Breast epithelium (tissue), 3 donors: ENCODE measurements around the gene PRKN.

Experiments
- CTCF ChIP-seq, 3 donors: fragments of 450-650 bp; IDR thresholded peaks; one replicate each; pipeline ENCODE4 v1.5.1; 2016 to 2017; ENCODE audit warnings: antibody characterized with exemption in 3 of 3, mild to moderate bottlenecking in 3 of 3, moderate library complexity in 3 of 3
- POLR2A ChIP-seq: fragments of 450-650 bp; IDR thresholded peaks from one replicate; pipeline ENCODE4 v1.6.1; 2016; ENCODE audit warnings: antibody characterized with exemption, mild to moderate bottlenecking, moderate library complexity
- POLR2AphosphoS5 ChIP-seq, 3 donors: sonication (generic); formaldehyde crosslinking; IDR thresholded peaks; one replicate each; pipeline ENCODE4 v1.6.1; 2017; ENCODE audit warnings: antibody characterized with exemption in 3 of 3

DNA sequence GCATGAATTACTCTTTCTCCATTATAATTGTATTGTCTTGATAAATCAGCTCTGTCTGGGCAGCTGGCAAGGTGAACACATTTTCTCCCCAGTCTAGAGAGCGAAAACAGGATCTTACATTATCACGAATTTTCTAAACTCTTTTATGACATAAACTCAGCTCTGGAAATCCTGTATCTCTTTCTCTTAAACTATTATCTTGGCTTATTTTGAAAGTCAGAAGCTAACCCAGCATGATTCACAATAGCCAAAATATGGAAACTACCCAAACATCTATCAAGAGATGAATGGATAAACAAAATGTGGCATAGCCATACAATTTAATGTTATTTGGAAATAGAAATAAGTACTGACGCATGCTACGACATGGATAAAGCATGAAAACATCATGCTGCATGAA, 1427.8 kb downstream of the PRKN start:
- no peak for TF ChIP-seq CTCF (IDR thresholded peaks at IDR 0.05)
- no peak for TF ChIP-seq POLR2AphosphoS5 (IDR thresholded peaks at IDR 0.05)
- TF ChIP-seq POLR2A, result no peak
